Large intestine (tissue), 3 donors: ENCODE measurements around the gene UNC13B. TPM values are rescaled to one million over a fixed set of nuclear protein-coding genes. Genes with fewer than 3 reads are reported as not detected.
"Not testable (repeated sequence)": the region's sequence is repeated elsewhere in the genome, so short reads cannot be mapped to it uniquely, and the experiment has no call there.

Experiments
- DNase-seq, 2 donors: peaks; one replicate each; pipeline versions ENCODE4 v3.0.0 to v3.0.0-alpha.2; 2013
- H3K27ac ChIP-seq: one replicate; pipeline ENCODE4 v1.5.1; 2013; ENCODE audit warnings: low read length
- H3K27me3 ChIP-seq: 2 replicates; pipeline ENCODE4 v1.6.1; 2013; ENCODE audit warnings: low read length; ENCODE audit not compliant: control insufficient read depth, insufficient read depth
- H3K36me3 ChIP-seq: 2 replicates; pipeline ENCODE4 v1.6.1; 2013; ENCODE audit warnings: low read length; ENCODE audit not compliant: control insufficient read depth, insufficient read depth
- H3K4me1 ChIP-seq: one replicate; pipeline ENCODE4 v1.6.1; 2013; ENCODE audit warnings: low read length; ENCODE audit not compliant: control insufficient read depth, insufficient read depth
- H3K4me3 ChIP-seq: one replicate; pipeline ENCODE4 v1.5.1; 2013; ENCODE audit warnings: low read length
- H3K9me3 ChIP-seq: one replicate; pipeline ENCODE4 v1.6.1; 2013; ENCODE audit warnings: mild to moderate bottlenecking, low read depth, low read length, moderate library complexity; ENCODE audit not compliant: control insufficient read depth
- WGBS: methylation state at CpG from one replicate; pipeline ENCODE4 v1.1.5; 2013; ENCODE audit warnings: low lambda C conversion rate; ENCODE audit not compliant: insufficient coverage; 5-methylcytosine and 5-hydroxymethylcytosine counted together
- polyA plus RNA-seq: library from polyadenylated mRNA; unstranded; fragments of 120-200 nt; gene quantifications from one replicate; pipeline ENCODE4 v1.2.1, GENCODE V29; 2013

UNC13B gene
- polyA plus RNA-seq, 1 donor: 33.1 TPM

- H3K4me1 ChIP-seq: peaks cover 9% of the 10 kb centered on the region
- 52% methylated on average over 2 of the region's 3 CpGs for WGBS
- H3K36me3 ChIP-seq: no peaks in the 10 kb centered on the region
- H3K9me3 ChIP-seq: no peaks in the 10 kb centered on the region
- H3K4me3 ChIP-seq: no peak overlapping the region
- peak in 1 of 2 donors; percentile 22 for DNase-seq
- no peaks in the 10 kb centered on the region for H3K27me3 ChIP-seq
- H3K27ac ChIP-seq: no peak overlapping the region
These were observed 1.6 kb downstream of the UNC13B start for GRCh38 chr9:35163413-35163812.

DNA sequence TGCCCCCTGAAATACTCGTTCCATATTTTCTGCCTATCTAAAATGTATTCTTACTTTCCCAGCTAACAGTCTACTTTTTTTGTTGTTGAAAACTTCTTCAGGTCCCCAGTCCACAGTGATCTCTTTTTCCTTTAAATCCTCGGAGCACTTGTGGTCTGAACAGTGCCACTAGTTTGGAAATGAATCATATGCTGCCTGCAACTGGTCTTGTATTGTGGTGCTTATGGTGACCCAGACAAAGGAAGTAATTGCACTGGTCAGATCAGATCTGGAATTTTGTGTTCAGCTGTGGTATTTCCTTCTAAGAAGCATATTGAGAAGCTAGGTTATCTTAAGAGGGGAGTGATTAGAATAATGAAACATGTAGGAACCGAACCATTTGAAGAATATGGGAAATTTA, 2.9 kb downstream of the UNC13B start:
- 100% methylated on average over 1 of the region's 3 CpGs for WGBS
- Histone ChIP-seq H3K9me3 (no peaks in the 10 kb centered on the region), H3K36me3 (no peaks in the 10 kb centered on the region), H3K4me1 (peaks cover 9% of the 10 kb centered on the region), H3K27ac (no peak overlapping the region), H3K4me3 (no peak overlapping the region), H3K27me3 (no peaks in the 10 kb centered on the region)
- DNase-seq: peak in 1 of 2 donors; percentile 31

GRCh38 chr9:35167429-35167828, 5.6 kb downstream of the UNC13B start:
- not testable (repeated sequence) for H3K27me3 ChIP-seq, H3K27ac ChIP-seq, H3K4me3 ChIP-seq

GRCh38 chr9:35168963-35169362, 7.2 kb downstream of the UNC13B start:
- Histone ChIP-seq H3K27me3 (no peaks in the 10 kb centered on the region), H3K36me3 (no peaks in the 10 kb centered on the region), H3K4me1 (peaks cover 2% of the 10 kb centered on the region), H3K27ac (no peak overlapping the region), H3K9me3 (no peaks in the 10 kb centered on the region), H3K4me3 (no peak overlapping the region)
- DNase-seq: no peak
- 100% methylated on average over 1 of the region's 6 CpGs for WGBS

More at GRCh38 chr9:35167429-35167828, 5.6 kb downstream of the UNC13B start:
- not testable (repeated sequence) for H3K9me3 ChIP-seq, H3K4me1 ChIP-seq, H3K36me3 ChIP-seq, DNase-seq
- WGBS: no CpG with 5 or more reads among the region's 1 CpG

GRCh38 chr9:35172878-35173277, 11.1 kb downstream of the UNC13B start:
- H3K36me3 ChIP-seq: no peaks in the 10 kb centered on the region
- H3K27me3 ChIP-seq: no peaks in the 10 kb centered on the region
- H3K4me1 ChIP-seq: no peaks in the 10 kb centered on the region
- no peaks in the 10 kb centered on the region for H3K9me3 ChIP-seq
- no peak for DNase-seq
- H3K4me3 ChIP-seq: no peak overlapping the region
- H3K27ac ChIP-seq: no peak overlapping the region
- no CpG with 5 or more reads among the region's 2 CpGs for WGBS

GRCh38 chr9:35177520-35177919, 15.7 kb downstream of the UNC13B start:
- Histone ChIP-seq H3K4me3 (no peak overlapping the region), H3K4me1 (no peaks in the 10 kb centered on the region), H3K36me3 (no peaks in the 10 kb centered on the region), H3K9me3 (peaks cover 10% of the 10 kb centered on the region), H3K27ac (no peak overlapping the region), H3K27me3 (no peaks in the 10 kb centered on the region)
- DNase-seq: no peak

GRCh38 chr9:35179347-35180280, 17.8 kb downstream of the UNC13B start:
- peaks cover 27% of the 10 kb centered on the region for H3K9me3 ChIP-seq
- H3K27ac ChIP-seq: no peak overlapping the region
- WGBS: 100% methylated on average over 1 of the region's 4 CpGs
- H3K36me3 ChIP-seq: no peaks in the 10 kb centered on the region
- no peaks in the 10 kb centered on the region for H3K4me1 ChIP-seq
- DNase-seq: no peak
- H3K4me3 ChIP-seq: no peak overlapping the region
- H3K27me3 ChIP-seq: no peaks in the 10 kb centered on the region

- Histone ChIP-seq H3K9me3 (peaks cover 33% of the 10 kb centered on the region), H3K27ac (no peak overlapping the region), H3K4me1 (no peaks in the 10 kb centered on the region), H3K36me3 (no peaks in the 10 kb centered on the region), H3K27me3 (no peaks in the 10 kb centered on the region), H3K4me3 (no peak overlapping the region)
- no CpG with 5 or more reads among the region's 2 CpGs for WGBS
- no peak for DNase-seq
These were observed 19.0 kb downstream of the UNC13B start for GRCh38 chr9:35180801-35181200.

- DNase-seq, H3K4me1 ChIP-seq: not testable (repeated sequence)
These were observed 20.6 kb downstream of the UNC13B start for GRCh38 chr9:35182401-35182800.

DNA sequence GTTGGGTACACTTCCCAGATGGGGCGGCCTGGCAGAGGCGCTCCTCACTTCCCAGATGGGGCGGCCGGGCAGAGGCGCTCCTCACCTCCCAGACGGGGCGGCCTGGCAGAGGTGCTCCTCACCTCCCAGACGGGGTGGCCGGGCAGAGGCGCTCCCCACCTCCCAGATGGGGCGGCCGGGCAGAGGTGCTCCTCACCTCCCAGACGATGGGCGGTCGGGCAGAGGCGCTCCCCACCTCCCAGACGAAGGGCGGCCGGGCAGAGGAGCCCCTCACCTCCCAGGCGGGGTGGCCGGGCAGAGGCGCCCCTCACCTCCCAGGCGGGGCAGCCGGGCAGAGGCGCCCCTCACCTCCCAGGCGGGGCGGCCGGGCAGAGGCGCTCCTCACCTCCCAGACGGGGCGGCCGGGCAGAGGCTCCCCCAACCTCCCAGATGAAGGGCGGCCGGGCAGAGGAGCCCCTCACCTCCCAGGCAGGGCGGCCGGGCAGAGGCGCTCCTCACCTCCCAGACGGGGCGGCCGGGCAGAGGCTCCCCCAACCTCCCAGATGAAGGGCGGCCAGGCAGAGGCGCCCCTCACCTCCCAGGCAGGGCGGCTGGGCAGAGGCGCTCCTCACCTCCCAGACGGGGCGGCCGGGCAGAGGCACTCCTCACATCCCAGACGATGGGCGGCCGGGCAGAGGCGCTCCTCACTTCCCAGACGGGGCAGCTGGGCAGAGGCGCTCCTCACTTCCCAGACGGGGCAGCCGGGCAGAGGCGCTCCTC, 21.4 kb downstream of the UNC13B start:
- H3K27me3 ChIP-seq, H3K36me3 ChIP-seq, H3K27ac ChIP-seq, DNase-seq, H3K4me1 ChIP-seq, H3K4me3 ChIP-seq: not testable (repeated sequence)
- peaks cover 36% of the 10 kb centered on the region for H3K9me3 ChIP-seq
- no CpG with 5 or more reads among the region's 56 CpGs for WGBS

More at GRCh38 chr9:35182401-35182800, 20.6 kb downstream of the UNC13B start:
- H3K36me3 ChIP-seq, H3K27ac ChIP-seq, H3K4me3 ChIP-seq, H3K27me3 ChIP-seq: not testable (repeated sequence)
- peaks cover 36% of the 10 kb centered on the region for H3K9me3 ChIP-seq
- WGBS: no CpG with 5 or more reads among the region's 3 CpGs
